UCSD-AML1 (cell line): Measurements from ENCODE around the gene NKG7.

ENCODE experiments used
- DNase-seq: peaks from one replicate; lab custom pipeline; 2025; ENCODE audit not compliant: unreplicated experiment; lab: John Stamatoyannopoulos, UW

Gene NKG7

GRCh38 chr19:51391073-51391611 lies 18.7 kb upstream of the NKG7 start:
- DNase-seq: no peak

GRCh38 chr19:51389143-51389542 lies 16.7 kb upstream of the NKG7 start:
- DNase-seq: no peak

GRCh38 chr19:51387924-51388389 lies 15.5 kb upstream of the NKG7 start, which contains the start of gene LIM2:
TSS of gene LIM2 (minus strand) at chr19:51387974. CDS start at chr19:51387443, 531 bp downstream.
- no peak for DNase-seq

GRCh38 chr19:51386882-51387520 lies 14.5 kb upstream of the NKG7 start:
- no peak for DNase-seq

- no peak for DNase-seq
Observed at GRCh38 chr19:51382004-51382403, 9.6 kb upstream of the NKG7 start.

- DNase-seq: no peak
Observed at GRCh38 chr19:51380379-51380778, 7.9 kb upstream of the NKG7 start.

GRCh38 chr19:51377422-51377821 lies 5.0 kb upstream of the NKG7 start:
- no peak for DNase-seq

GRCh38 chr19:51375504-51376221 lies 3.2 kb upstream of the NKG7 start:
- peak; percentile 70 for DNase-seq

GRCh38 chr19:51372021-51372648 lies 319 bp downstream of the NKG7 start:
- DNase-seq: no peak

GRCh38 chr19:51371186-51371690 lies 1.2 kb downstream of the NKG7 start:
- DNase-seq: no peak

GRCh38 chr19:51370230-51370629 lies 2.2 kb downstream of the NKG7 start:
- DNase-seq: no peak

- peak; percentile 43 for DNase-seq
Observed at GRCh38 chr19:51368366-51369282, 3.8 kb downstream of the NKG7 start, which contains the start of gene CLDND2. TSS of gene CLDND2 (minus strand) at chr19:51369003. CDS start at chr19:51368577, 426 bp downstream.

GRCh38 chr19:51367565-51368365 lies 4.7 kb downstream of the NKG7 start:
- DNase-seq: peak; percentile 99

- no peak for DNase-seq
Observed at GRCh38 chr19:51367255-51367564, 5.2 kb downstream of the NKG7 start.

- peak; percentile 95 for DNase-seq
Observed at GRCh38 chr19:51366389-51367254, 5.8 kb downstream of the NKG7 start.

GRCh38 chr19:51365965-51366388 lies 6.5 kb downstream of the NKG7 start, which contains the start of gene ETFB:
TSS of gene ETFB (minus strand) at chr19:51366388. CDS start at chr19:51366326, 62 bp downstream.
- DNase-seq: no peak

GRCh38 chr19:51365211-51365964 lies 7.1 kb downstream of the NKG7 start:
- DNase-seq: peak; percentile 48
